Measurements from ENCODE around the gene TLCD5. TPM values are rescaled to one million over a fixed set of nuclear protein-coding genes. Genes with fewer than 3 reads are reported as not detected.

Gene TLCD5
- total RNA-seq, 1 experiment from 2014 or later, result 11.1 TPM

GRCh38 chr11:120334894-120335462 is 9.9 kb downstream of the TLCD5 start:
- POLR2A ChIA-PET (ENCODE audit: low non-redundant PET), result interaction anchor here (0.6 to 0.7 kb wide), 2 partner anchors 11 to 466 kb away, joined by 7 to 9 read pairs; no protein-coding TSS in a partner anchor
- BruUV-seq (replicated peaks), result no TSS peak
- Histone ChIP-seq H3K36me3 (ENCODE audit: insufficient read depth, low read length, poor library complexity, severe bottlenecking) (peaks cover 12% of the 10 kb centered on the region), H3K27me3 (replicated peaks; ENCODE audit: insufficient read depth, low read depth, low read length, poor library complexity) (no peaks in the 10 kb centered on the region), H3K27ac (ENCODE audit: low read depth, low read length, poor library complexity, severe bottlenecking) (peak overlapping the region; percentile 86), H3K4me3 (ENCODE audit: low read depth, low read length, poor library complexity, severe bottlenecking) (peak overlapping the region; percentile 75), H3K9me3 (ENCODE audit: low read depth, low read length, poor library complexity, severe bottlenecking) (no peaks in the 10 kb centered on the region), H3K4me1 (ENCODE audit: insufficient read depth, low read length, poor library complexity, severe bottlenecking) (peaks cover 31% of the 10 kb centered on the region)
- intact Hi-C loops (cut with micrococcal nuclease; ENCODE audit: unreplicated experiment), result loop anchor here (5.0 to 10.0 kb wide), 4 partner anchors 67 to 620 kb away; no protein-coding TSS in a partner anchor
- peak; percentile 91 for DNase-seq (ENCODE audit: low spot score)
- CTCF ChIA-PET, result interaction anchor here (0.6 to 1.0 kb wide), 5 partner anchors 94 to 1000 kb away, joined by 3 to 6 read pairs (median 4); no protein-coding TSS in a partner anchor
- TF ChIP-seq EZH2 (IDR thresholded peaks at IDR 0.05; ENCODE audit: borderline replicate concordance, low read depth, low read length, poor library complexity, severe bottlenecking), result no peak
- peak; percentile 76 for TF ChIP-seq CTCF (conservative IDR thresholded peaks at IDR 0.05; ENCODE audit: low read depth, low read length)

- H3K4me1 ChIP-seq (ENCODE audit: insufficient read depth, low read length, poor library complexity, severe bottlenecking), result peaks cover 36% of the 10 kb centered on the region
- ChIA-PET CTCF (interaction anchor here (0.6 to 0.8 kb wide), 4 partner anchors 106 to 1001 kb away, joined by 3 to 6 read pairs (median 4); no protein-coding TSS in a partner anchor), POLR2A (ENCODE audit: low non-redundant PET) (interaction anchor here (0.6 kb wide), 1 partner anchor 466 kb away, joined by 7 read pairs; no protein-coding TSS in a partner anchor)
- intact Hi-C loops (cut with micrococcal nuclease; ENCODE audit: unreplicated experiment), result loop anchor here (5.0 to 10.0 kb wide), 4 partner anchors 67 to 619 kb away; no protein-coding TSS in a partner anchor
- peaks cover 6% of the 10 kb centered on the region for H3K36me3 ChIP-seq (ENCODE audit: insufficient read depth, low read length, poor library complexity, severe bottlenecking)
- BruUV-seq (replicated peaks), result no TSS peak
- TF ChIP-seq EZH2 (IDR thresholded peaks at IDR 0.05; ENCODE audit: borderline replicate concordance, low read depth, low read length, poor library complexity, severe bottlenecking) (no peak), CTCF (conservative IDR thresholded peaks at IDR 0.05; ENCODE audit: low read depth, low read length) (no peak)
- peak overlapping the region; percentile 86 for H3K27ac ChIP-seq (ENCODE audit: low read depth, low read length, poor library complexity, severe bottlenecking)
- no peaks in the 10 kb centered on the region for H3K9me3 ChIP-seq (ENCODE audit: low read depth, low read length, poor library complexity, severe bottlenecking)
- H3K4me3 ChIP-seq (ENCODE audit: low read depth, low read length, poor library complexity, severe bottlenecking), result peak overlapping the region; percentile 75
- H3K27me3 ChIP-seq (replicated peaks; ENCODE audit: insufficient read depth, low read depth, low read length, poor library complexity), result no peaks in the 10 kb centered on the region
- DNase-seq (ENCODE audit: low spot score), result no peak
These were observed 10.4 kb downstream of the TLCD5 start for GRCh38 chr11:120335556-120335907.

- ChIA-PET POLR2A (ENCODE audit: low non-redundant PET) (no interaction called here), CTCF (interaction anchor here (0.5 to 0.9 kb wide), 3 partner anchors 14 to 667 kb away, joined by 3 to 6 read pairs (median 6); partner anchors contain the start of gene GRIK4)
- Histone ChIP-seq H3K4me1 (ENCODE audit: insufficient read depth, low read length, poor library complexity, severe bottlenecking) (peaks cover 38% of the 10 kb centered on the region), H3K9me3 (ENCODE audit: low read depth, low read length, poor library complexity, severe bottlenecking) (no peaks in the 10 kb centered on the region), H3K4me3 (ENCODE audit: low read depth, low read length, poor library complexity, severe bottlenecking) (peak within 1 kb of the TSS; percentile 75), H3K27ac (ENCODE audit: low read depth, low read length, poor library complexity, severe bottlenecking) (peak within 1 kb of the TSS; percentile 86), H3K36me3 (ENCODE audit: insufficient read depth, low read length, poor library complexity, severe bottlenecking) (peaks cover under 1% of the 10 kb centered on the region), H3K27me3 (replicated peaks; ENCODE audit: insufficient read depth, low read depth, low read length, poor library complexity) (no peaks in the 10 kb centered on the region)
- no TSS peak for BruUV-seq (replicated peaks)
- TF ChIP-seq CTCF (conservative IDR thresholded peaks at IDR 0.05; ENCODE audit: low read depth, low read length), result peak; percentile 78
- no peak for TF ChIP-seq EZH2 (IDR thresholded peaks at IDR 0.05; ENCODE audit: borderline replicate concordance, low read depth, low read length, poor library complexity, severe bottlenecking)
- peak; percentile 100 for DNase-seq (ENCODE audit: low spot score)
- intact Hi-C loops (cut with micrococcal nuclease; ENCODE audit: unreplicated experiment), result loop anchor here (5.0 to 10.0 kb wide), 4 partner anchors 66 to 619 kb away; no protein-coding TSS in a partner anchor
These were observed 11.0 kb downstream of the TLCD5 start, which contains the start of gene ARHGEF12 for GRCh38 chr11:120335908-120336640. TSS of gene ARHGEF12 (plus strand) at chr11:120336413. CDS start at chr11:120337244, 831 bp downstream.
